ENCODE measurements around the gene GPR82.
"Not testable (repeated sequence)": the region's sequence is repeated elsewhere in the genome, so short reads cannot be mapped to it uniquely, and the experiment has no call there.

Gene GPR82

GRCh38 chrX:41718481-41719235, 5.3 kb upstream of the GPR82 start:
- no peak for DNase-seq (ENCODE audit: low read depth in 1 of 2, low spot score in 1 of 2)

GRCh38 chrX:41719610-41720009, 4.4 kb upstream of the GPR82 start:
- not testable (repeated sequence) for DNase-seq (ENCODE audit: low read depth in 1 of 2, low spot score in 1 of 2)

- no peak for DNase-seq (ENCODE audit: low read depth in 1 of 2, low spot score in 1 of 2)
Observed at GRCh38 chrX:41720125-41720779, 3.7 kb upstream of the GPR82 start.

GRCh38 chrX:41721590-41721989, 2.4 kb upstream of the GPR82 start:
- DNase-seq (ENCODE audit: low read depth in 1 of 2, low spot score in 1 of 2): no peak

- DNase-seq (ENCODE audit: low read depth in 1 of 2, low spot score in 1 of 2): no peak
Observed at GRCh38 chrX:41722214-41722613, 1.8 kb upstream of the GPR82 start.

GRCh38 chrX:41722816-41723618, 964 bp upstream of the GPR82 start:
- no peak for DNase-seq (ENCODE audit: low read depth in 1 of 2, low spot score in 1 of 2)

GRCh38 chrX:41728125-41728524, 4.1 kb downstream of the GPR82 start:
- DNase-seq (ENCODE audit: low read depth in 1 of 2, low spot score in 1 of 2): no peak

- no peak for DNase-seq (ENCODE audit: low read depth in 1 of 2, low spot score in 1 of 2)
Observed at GRCh38 chrX:41730081-41730480, 6.1 kb downstream of the GPR82 start.

- DNase-seq (ENCODE audit: low read depth in 1 of 2, low spot score in 1 of 2): no peak
Observed at GRCh38 chrX:41732260-41732659, 8.3 kb downstream of the GPR82 start.

- no peak for DNase-seq (ENCODE audit: low read depth in 1 of 2, low spot score in 1 of 2)
Observed at GRCh38 chrX:41733939-41734338, 10.0 kb downstream of the GPR82 start.

- DNase-seq (ENCODE audit: low read depth in 1 of 2, low spot score in 1 of 2): no peak
Observed at GRCh38 chrX:41734530-41734929, 10.5 kb downstream of the GPR82 start.

GRCh38 chrX:41737065-41737464, 13.1 kb downstream of the GPR82 start:
- no peak for DNase-seq (ENCODE audit: low read depth in 1 of 2, low spot score in 1 of 2)

GRCh38 chrX:41739871-41740270, 15.9 kb downstream of the GPR82 start:
- DNase-seq (ENCODE audit: low read depth in 1 of 2, low spot score in 1 of 2): no peak

GRCh38 chrX:41750716-41751115, 26.7 kb downstream of the GPR82 start:
- DNase-seq (ENCODE audit: low read depth in 1 of 2, low spot score in 1 of 2): no peak

- DNase-seq (ENCODE audit: low read depth in 1 of 2, low spot score in 1 of 2): no peak
Observed at GRCh38 chrX:41758401-41758800, 34.4 kb downstream of the GPR82 start.

GRCh38 chrX:41759817-41760216, 35.8 kb downstream of the GPR82 start:
- no peak for DNase-seq (ENCODE audit: low read depth in 1 of 2, low spot score in 1 of 2)

GRCh38 chrX:41761169-41761568, 37.2 kb downstream of the GPR82 start:
- no peak for DNase-seq (ENCODE audit: low read depth in 1 of 2, low spot score in 1 of 2)

GRCh38 chrX:41761702-41762101, 37.7 kb downstream of the GPR82 start:
- DNase-seq (ENCODE audit: low read depth in 1 of 2, low spot score in 1 of 2): no peak

- DNase-seq (ENCODE audit: low read depth in 1 of 2, low spot score in 1 of 2): no peak
Observed at GRCh38 chrX:41779030-41779564, 55.1 kb downstream of the GPR82 start.
